ENCODE results near the gene SLC11A2. TPM values are rescaled to one million over a fixed set of nuclear protein-coding genes. Genes with fewer than 3 reads are reported as not detected.

SLC11A2 gene
- total RNA-seq, 1 donor from 2014 or later, result 40.0 TPM

GRCh38 chr12:50934981-50935807 is 91.0 kb downstream of the SLC11A2 start:
- peak; percentile 50 for DNase-seq (ENCODE audit: low read depth)
- Mint-ChIP-seq H3K36me3 (ENCODE audit: low read depth, unreplicated experiment) (no peaks in the 10 kb centered on the region), H3K9me3 (ENCODE audit: unreplicated experiment) (peaks cover 3% of the 10 kb centered on the region), H3K4me3 (ENCODE audit: unreplicated experiment) (no peak overlapping the region), H3K4me1 (ENCODE audit: low read depth, unreplicated experiment) (peaks cover 7% of the 10 kb centered on the region), H3K27ac (ENCODE audit: unreplicated experiment) (no peak overlapping the region), H3K27me3 (ENCODE audit: low read depth, unreplicated experiment) (no peaks in the 10 kb centered on the region)
- no peak overlapping the region for H2AFZ ChIP-seq (ENCODE audit: low read depth, low read length)
- no peak for FAIRE-seq
- H3K79me2 ChIP-seq (ENCODE audit: insufficient read depth, low read length), result no peaks in the 10 kb centered on the region
- H4K20me1 ChIP-seq (ENCODE audit: insufficient read depth, low read length), result no peaks in the 10 kb centered on the region
- peaks cover 7% of the 10 kb centered on the region for H3K9me3 ChIP-seq (ENCODE audit: insufficient read depth, low read depth, low read length)
- no peak overlapping the region for H3K27ac ChIP-seq (ENCODE audit: low read depth, low read length)
- H3K4me2 ChIP-seq (ENCODE audit: low read length), result no peak overlapping the region
- no peaks in the 10 kb centered on the region for H3K4me1 ChIP-seq (ENCODE audit: insufficient read depth, low read length)
- no peak overlapping the region for H3K9ac ChIP-seq (ENCODE audit: low read length)
- no peak for TF ChIP-seq CTCF (IDR thresholded peaks at IDR 0.05; ENCODE audit: insufficient read depth, low read depth, low read length)
- no peak for TF ChIP-seq EZH2 (IDR thresholded peaks at IDR 0.05; ENCODE audit: insufficient read depth, low read length)
- H3K27me3 ChIP-seq (ENCODE audit: insufficient read depth, low read length), result no peaks in the 10 kb centered on the region
- H3K4me3 ChIP-seq (ENCODE audit: insufficient read depth, low read depth, low read length), result no peak overlapping the region
- no peaks in the 10 kb centered on the region for H3K36me3 ChIP-seq (ENCODE audit: insufficient read depth, low read length)

- FAIRE-seq (no peak), DNase-seq (ENCODE audit: low read depth) (no peak)
- H2AFZ ChIP-seq (ENCODE audit: low read depth, low read length), result no peak overlapping the region
- no peaks in the 10 kb centered on the region for H3K27me3 ChIP-seq (ENCODE audit: insufficient read depth, low read length)
- Mint-ChIP-seq H3K36me3 (ENCODE audit: low read depth, unreplicated experiment) (no peaks in the 10 kb centered on the region), H3K4me3 (ENCODE audit: unreplicated experiment) (no peak overlapping the region), H3K27ac (ENCODE audit: unreplicated experiment) (no peak overlapping the region), H3K4me1 (ENCODE audit: low read depth, unreplicated experiment) (peaks cover 7% of the 10 kb centered on the region), H3K9me3 (ENCODE audit: unreplicated experiment) (peaks cover 3% of the 10 kb centered on the region), H3K27me3 (ENCODE audit: low read depth, unreplicated experiment) (no peaks in the 10 kb centered on the region)
- H3K36me3 ChIP-seq (ENCODE audit: insufficient read depth, low read length), result no peaks in the 10 kb centered on the region
- no peaks in the 10 kb centered on the region for H4K20me1 ChIP-seq (ENCODE audit: insufficient read depth, low read length)
- no peaks in the 10 kb centered on the region for H3K4me1 ChIP-seq (ENCODE audit: insufficient read depth, low read length)
- TF ChIP-seq EZH2 (IDR thresholded peaks at IDR 0.05; ENCODE audit: insufficient read depth, low read length), result no peak
- no peak for TF ChIP-seq CTCF (IDR thresholded peaks at IDR 0.05; ENCODE audit: insufficient read depth, low read depth, low read length)
- H3K27ac ChIP-seq (ENCODE audit: low read depth, low read length), result no peak overlapping the region
- H3K9ac ChIP-seq (ENCODE audit: low read length), result no peak overlapping the region
- H3K9me3 ChIP-seq (ENCODE audit: insufficient read depth, low read depth, low read length), result peaks cover 7% of the 10 kb centered on the region
- no peak overlapping the region for H3K4me3 ChIP-seq (ENCODE audit: insufficient read depth, low read depth, low read length)
- H3K4me2 ChIP-seq (ENCODE audit: low read length), result no peak overlapping the region
- H3K79me2 ChIP-seq (ENCODE audit: insufficient read depth, low read length), result no peaks in the 10 kb centered on the region
Measured at GRCh38 chr12:50934371-50934851, 91.8 kb downstream of the SLC11A2 start.

Measured in astrocyte (in vitro differentiated cells and primary cell).